Measurements from ENCODE around the gene ERH. TPM values are rescaled to one million over a fixed set of nuclear protein-coding genes. Genes with fewer than 3 reads are reported as not detected.

The ERH gene
- total and polyA plus RNA-seq, 10 of the 15 experiments (the other 5 are each of a cell fraction or from before 2014, with no cell fraction given): 255 to 852 (median 382) TPM

- TF ChIP-seq E2F8 (IDR thresholded peaks at IDR 0.05; ENCODE audit: low read depth, partially characterized antibody) (no peak), ZBTB11 (CRISPR knock-in tag; IDR thresholded peaks at IDR 0.05) (no peak), ATF2 (IDR thresholded peaks at IDR 0.05; ENCODE audit: low read length) (no peak), ELK1 (IDR thresholded peaks at IDR 0.05; ENCODE audit: low read depth, low read length) (no peak), SUZ12 (IDR thresholded peaks at IDR 0.05; ENCODE audit: unreplicated experiment) (no peak), POLR2A (IDR thresholded peaks at IDR 0.05; ENCODE audit: low read depth, low read length) (peak; percentile 78), MTA2 (IDR thresholded peaks at IDR 0.05; ENCODE audit: low read depth) (peak; percentile 70; the same call in 1 of the 2 replicates), BRCA1 (IDR thresholded peaks at IDR 0.05; ENCODE audit: low read depth, low read length) (no peak), SIX5 (IDR thresholded peaks at IDR 0.05; ENCODE audit: low read depth, low read length, severe bottlenecking) (no peak), PML (IDR thresholded peaks at IDR 0.05; ENCODE audit: low read length) (no peak; the same call in 1 of the 2 replicates), USF1 (IDR thresholded peaks at IDR 0.05; ENCODE audit: borderline replicate concordance, extremely low read length, insufficient read depth, low read depth, low read length) (no peak), ASH2L (IDR thresholded peaks at IDR 0.05; ENCODE audit: borderline replicate concordance, low read depth) (no peak), POU2F2 (IDR thresholded peaks at IDR 0.05; ENCODE audit: borderline replicate concordance, low read depth, low read length) (peak; percentile 22; the same call in 1 of the 3 replicates), BACH1 (IDR thresholded peaks at IDR 0.05; ENCODE audit: borderline replicate concordance) (no peak), JUND (IDR thresholded peaks at IDR 0.05; ENCODE audit: low read depth, low read length) (no peak), NR2F1 (conservative IDR thresholded peaks at IDR 0.05) (peak; percentile 54; the same call in 1 of the 2 replicates), SPI1 (IDR thresholded peaks at IDR 0.05; ENCODE audit: borderline replicate concordance, insufficient read depth, low read depth, low read length) (no peak), YY1 (IDR thresholded peaks at IDR 0.05; ENCODE audit: low read depth, low read length) (peak; percentile 43; the same call in 1 of the 2 replicates)
Measured at GRCh38 chr14:69354383-69355153, 43.5 kb downstream of the ERH start (continued).
